ENCODE measurements around the gene KLK6.

KLK6 gene

GRCh38 chr19:50969413-50969760 is at the start of gene KLK6:
Gene KLK6, minus strand, starts transcription at chr19:50969591. Its CDS starts 1,487 bp downstream, at chr19:50968104.
- H3K27me3 ChIP-seq (ENCODE audit: control insufficient read depth, insufficient read depth, low read length), result no peaks in the 10 kb centered on the region
- no peak within 1 kb of the TSS for H3K27ac ChIP-seq (ENCODE audit: low read length)
- no peaks in the 10 kb centered on the region for H3K4me1 ChIP-seq (ENCODE audit: control insufficient read depth, low read depth, low read length)
- no peaks in the 10 kb centered on the region for H3K36me3 ChIP-seq (ENCODE audit: control insufficient read depth, low read depth, low read length)
- no peak within 1 kb of the TSS for H3K9ac ChIP-seq (ENCODE audit: low read length)
- H3K4me3 ChIP-seq (ENCODE audit: low read length), result no peak within 1 kb of the TSS
- H3K9me3 ChIP-seq (ENCODE audit: control insufficient read depth, low read depth, low read length), result no peaks in the 10 kb centered on the region

- Histone ChIP-seq H3K9me3 (ENCODE audit: control insufficient read depth, low read depth, low read length) (no peaks in the 10 kb centered on the region), H3K4me3 (ENCODE audit: low read length) (peak overlapping the region; percentile 55), H3K27me3 (ENCODE audit: control insufficient read depth, insufficient read depth, low read length) (peaks cover 41% of the 10 kb centered on the region), H3K36me3 (ENCODE audit: control insufficient read depth, low read depth, low read length) (no peaks in the 10 kb centered on the region), H3K9ac (ENCODE audit: low read length) (no peak overlapping the region), H3K27ac (ENCODE audit: low read length) (no peak overlapping the region), H3K4me1 (ENCODE audit: control insufficient read depth, low read depth, low read length) (peaks cover 5% of the 10 kb centered on the region)
These were observed 49.6 kb upstream of the KLK6 start for GRCh38 chr19:51018745-51019543.

- Histone ChIP-seq H3K36me3 (ENCODE audit: control insufficient read depth, low read depth, low read length) (no peaks in the 10 kb centered on the region), H3K27me3 (ENCODE audit: control insufficient read depth, insufficient read depth, low read length) (peaks cover 41% of the 10 kb centered on the region), H3K27ac (ENCODE audit: low read length) (no peak overlapping the region), H3K9ac (ENCODE audit: low read length) (no peak overlapping the region), H3K9me3 (ENCODE audit: control insufficient read depth, low read depth, low read length) (no peaks in the 10 kb centered on the region), H3K4me3 (ENCODE audit: low read length) (peak overlapping the region; percentile 70), H3K4me1 (ENCODE audit: control insufficient read depth, low read depth, low read length) (peaks cover 5% of the 10 kb centered on the region)
These were observed 47.6 kb upstream of the KLK6 start for GRCh38 chr19:51016798-51017683.

- Histone ChIP-seq H3K27ac (ENCODE audit: low read length) (no peak overlapping the region), H3K4me3 (ENCODE audit: low read length) (no peak overlapping the region), H3K36me3 (ENCODE audit: control insufficient read depth, low read depth, low read length) (no peaks in the 10 kb centered on the region), H3K27me3 (ENCODE audit: control insufficient read depth, insufficient read depth, low read length) (peaks cover 41% of the 10 kb centered on the region), H3K4me1 (ENCODE audit: control insufficient read depth, low read depth, low read length) (no peaks in the 10 kb centered on the region), H3K9ac (ENCODE audit: low read length) (no peak overlapping the region), H3K9me3 (ENCODE audit: control insufficient read depth, low read depth, low read length) (no peaks in the 10 kb centered on the region)
These were observed 46.4 kb upstream of the KLK6 start for GRCh38 chr19:51015691-51016267.

- Histone ChIP-seq H3K9ac (ENCODE audit: low read length) (no peak overlapping the region), H3K36me3 (ENCODE audit: control insufficient read depth, low read depth, low read length) (no peaks in the 10 kb centered on the region), H3K27ac (ENCODE audit: low read length) (no peak overlapping the region), H3K27me3 (ENCODE audit: control insufficient read depth, insufficient read depth, low read length) (peaks cover 27% of the 10 kb centered on the region), H3K4me3 (ENCODE audit: low read length) (no peak overlapping the region), H3K4me1 (ENCODE audit: control insufficient read depth, low read depth, low read length) (no peaks in the 10 kb centered on the region), H3K9me3 (ENCODE audit: control insufficient read depth, low read depth, low read length) (no peaks in the 10 kb centered on the region)
These were observed 44.9 kb upstream of the KLK6 start for GRCh38 chr19:51014242-51014641.

- no peaks in the 10 kb centered on the region for H3K4me1 ChIP-seq (ENCODE audit: control insufficient read depth, low read depth, low read length)
- no peaks in the 10 kb centered on the region for H3K36me3 ChIP-seq (ENCODE audit: control insufficient read depth, low read depth, low read length)
- no peaks in the 10 kb centered on the region for H3K9me3 ChIP-seq (ENCODE audit: control insufficient read depth, low read depth, low read length)
- H3K27ac ChIP-seq (ENCODE audit: low read length), result no peak overlapping the region
- no peak overlapping the region for H3K4me3 ChIP-seq (ENCODE audit: low read length)
- no peak overlapping the region for H3K9ac ChIP-seq (ENCODE audit: low read length)
- H3K27me3 ChIP-seq (ENCODE audit: control insufficient read depth, insufficient read depth, low read length), result peaks cover 12% of the 10 kb centered on the region
These were observed 43.3 kb upstream of the KLK6 start for GRCh38 chr19:51012661-51013190.

GRCh38 chr19:51010066-51010795 is 40.8 kb upstream of the KLK6 start:
- no peak overlapping the region for H3K4me3 ChIP-seq (ENCODE audit: low read length)
- H3K36me3 ChIP-seq (ENCODE audit: control insufficient read depth, low read depth, low read length), result no peaks in the 10 kb centered on the region
- H3K9ac ChIP-seq (ENCODE audit: low read length), result no peak overlapping the region
- H3K27me3 ChIP-seq (ENCODE audit: control insufficient read depth, insufficient read depth, low read length), result no peaks in the 10 kb centered on the region
- H3K4me1 ChIP-seq (ENCODE audit: control insufficient read depth, low read depth, low read length), result no peaks in the 10 kb centered on the region
- no peak overlapping the region for H3K27ac ChIP-seq (ENCODE audit: low read length)
- no peaks in the 10 kb centered on the region for H3K9me3 ChIP-seq (ENCODE audit: control insufficient read depth, low read depth, low read length)

GRCh38 chr19:51009061-51009891 is 39.9 kb upstream of the KLK6 start:
- Histone ChIP-seq H3K27ac (ENCODE audit: low read length) (no peak overlapping the region), H3K9me3 (ENCODE audit: control insufficient read depth, low read depth, low read length) (no peaks in the 10 kb centered on the region), H3K27me3 (ENCODE audit: control insufficient read depth, insufficient read depth, low read length) (no peaks in the 10 kb centered on the region), H3K4me1 (ENCODE audit: control insufficient read depth, low read depth, low read length) (no peaks in the 10 kb centered on the region), H3K36me3 (ENCODE audit: control insufficient read depth, low read depth, low read length) (no peaks in the 10 kb centered on the region), H3K9ac (ENCODE audit: low read length) (no peak overlapping the region), H3K4me3 (ENCODE audit: low read length) (no peak overlapping the region)

- no peak overlapping the region for H3K4me3 ChIP-seq (ENCODE audit: low read length)
- H3K36me3 ChIP-seq (ENCODE audit: control insufficient read depth, low read depth, low read length), result no peaks in the 10 kb centered on the region
- H3K27me3 ChIP-seq (ENCODE audit: control insufficient read depth, insufficient read depth, low read length), result no peaks in the 10 kb centered on the region
- no peaks in the 10 kb centered on the region for H3K9me3 ChIP-seq (ENCODE audit: control insufficient read depth, low read depth, low read length)
- no peaks in the 10 kb centered on the region for H3K4me1 ChIP-seq (ENCODE audit: control insufficient read depth, low read depth, low read length)
- H3K9ac ChIP-seq (ENCODE audit: low read length), result no peak overlapping the region
- H3K27ac ChIP-seq (ENCODE audit: low read length), result no peak overlapping the region
These were observed 38.1 kb upstream of the KLK6 start for GRCh38 chr19:51007488-51007887.

GRCh38 chr19:51006406-51006805 is 37.0 kb upstream of the KLK6 start:
- Histone ChIP-seq H3K27me3 (ENCODE audit: control insufficient read depth, insufficient read depth, low read length) (no peaks in the 10 kb centered on the region), H3K4me1 (ENCODE audit: control insufficient read depth, low read depth, low read length) (no peaks in the 10 kb centered on the region), H3K4me3 (ENCODE audit: low read length) (no peak overlapping the region), H3K36me3 (ENCODE audit: control insufficient read depth, low read depth, low read length) (no peaks in the 10 kb centered on the region), H3K27ac (ENCODE audit: low read length) (no peak overlapping the region), H3K9me3 (ENCODE audit: control insufficient read depth, low read depth, low read length) (no peaks in the 10 kb centered on the region), H3K9ac (ENCODE audit: low read length) (no peak overlapping the region)
